ENCODE results near the gene ANKRD33B.

GRCh38 chr5:10676224-10676623 is 112.4 kb downstream of the ANKRD33B start:
- no peak for TF ChIP-seq CTCF (IDR thresholded peaks at IDR 0.05)
- no peak for TF ChIP-seq POLR2A (IDR thresholded peaks at IDR 0.05)
- no peak for TF ChIP-seq EP300 (IDR thresholded peaks at IDR 0.05)

Measured in tibial nerve (tissue), 4 donors.